Measurements from ENCODE around the gene CEBPB. TPM values are rescaled to one million over a fixed set of nuclear protein-coding genes. Genes with fewer than 3 reads are reported as not detected.

CEBPB gene
- total RNA-seq, 2 donors from 2014 or later = 47.7 to 104 TPM

- Histone ChIP-seq H3K4me3 (no peak overlapping the region), H3K27ac (no peak overlapping the region), H3K36me3 (replicated peaks in 1 of 2; ENCODE audit: insufficient read depth in 1 of 2, low read depth in 2 of 2) (no peaks in the 10 kb centered on the region), H3K4me1 (peaks cover 14% of the 10 kb centered on the region), H3K9me3 (no peaks in the 10 kb centered on the region), H3K27me3 (no peaks in the 10 kb centered on the region)
- ATAC-seq = peak; percentile 28
- intact Hi-C loops (cut with DNase I) = loop anchor here (5.0 kb wide), 2 partner anchors 276 to 391 kb away; no protein-coding TSS in a partner anchor
- WGBS, 2 donors = 12 to 13% methylated on average over 16 of the region's 16 CpGs
- peak; percentile 94 to 99 (median 96) for DNase-seq
- TF ChIP-seq CTCF (IDR thresholded peaks at IDR 0.05) (peak; percentile 93 to 98 (median 97)), POLR2A (IDR thresholded peaks at IDR 0.05) (no peak)
Observed at GRCh38 chr20:50186151-50186885, 4.3 kb upstream of the CEBPB start.

- H3K4me3 ChIP-seq = no peak overlapping the region
- ATAC-seq (no peak), DNase-seq (no peak)
- peaks cover 14% of the 10 kb centered on the region for H3K4me1 ChIP-seq
- TF ChIP-seq CTCF (IDR thresholded peaks at IDR 0.05) (no peak), POLR2A (IDR thresholded peaks at IDR 0.05) (no peak)
- 63 to 64% methylated on average over 8 of the region's 8 CpGs for WGBS, 2 donors
- no peaks in the 10 kb centered on the region for H3K27me3 ChIP-seq
- intact Hi-C loops (cut with DNase I) = loop anchor here (5.0 kb wide), 2 partner anchors 275 to 390 kb away; no protein-coding TSS in a partner anchor
- H3K27ac ChIP-seq = peak overlapping the region in 1 of 4 donors; percentile 8
- H3K9me3 ChIP-seq = no peaks in the 10 kb centered on the region
- H3K36me3 ChIP-seq (replicated peaks in 1 of 2; ENCODE audit: insufficient read depth in 1 of 2, low read depth in 2 of 2) = no peaks in the 10 kb centered on the region
Observed at GRCh38 chr20:50186987-50187402, 3.6 kb upstream of the CEBPB start.

DNA sequence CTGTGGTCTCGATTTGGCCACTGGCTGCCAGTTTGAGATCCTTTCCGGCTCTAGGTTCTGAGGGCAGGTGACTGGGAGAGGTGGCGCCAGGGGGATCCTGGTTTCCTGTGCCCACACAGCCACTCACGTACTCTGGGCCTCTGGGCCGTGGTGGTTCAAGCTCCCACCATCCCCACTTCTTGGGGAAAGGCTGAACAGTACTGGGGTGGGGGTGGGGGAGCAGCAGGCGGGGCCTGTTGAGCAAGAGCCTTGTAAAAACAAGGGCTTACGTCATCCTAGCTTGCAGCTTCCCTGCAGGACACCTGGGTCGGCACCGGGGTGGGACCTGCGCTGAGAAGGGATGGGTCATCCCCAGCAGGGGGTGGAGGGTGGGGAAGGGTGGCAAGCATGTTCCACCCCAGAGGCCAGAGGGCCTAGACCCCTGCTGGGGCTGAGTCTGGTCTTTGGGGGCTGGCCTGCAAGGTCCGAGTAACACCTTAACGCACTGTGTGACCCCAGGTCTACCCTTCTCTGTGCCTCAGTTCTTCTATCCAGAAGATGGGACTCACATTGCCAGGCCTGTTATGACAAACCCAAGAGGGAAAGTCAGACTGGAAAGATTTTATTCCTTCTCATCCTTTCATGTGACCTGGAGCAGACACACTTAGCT lies 3.1 kb upstream of the CEBPB start:
- Histone ChIP-seq H3K36me3 (replicated peaks in 1 of 2; ENCODE audit: insufficient read depth in 1 of 2, low read depth in 2 of 2) (no peaks in the 10 kb centered on the region), H3K4me3 (no peak overlapping the region), H3K27me3 (no peaks in the 10 kb centered on the region), H3K9me3 (no peaks in the 10 kb centered on the region), H3K27ac (peak overlapping the region in 1 of 4 donors; percentile 8), H3K4me1 (peaks cover 14% of the 10 kb centered on the region)
- 71 to 78% methylated on average over 5 to 12 of the region's 12 CpGs for WGBS, 2 donors
- no peak for ATAC-seq
- peak in 2 of 4 donors; percentile 32 to 60 for DNase-seq
- intact Hi-C loops (cut with DNase I) = loop anchor here (5.0 kb wide), 2 partner anchors 275 to 390 kb away; no protein-coding TSS in a partner anchor
- TF ChIP-seq CTCF (IDR thresholded peaks at IDR 0.05) (no peak), POLR2A (IDR thresholded peaks at IDR 0.05) (no peak)

DNA sequence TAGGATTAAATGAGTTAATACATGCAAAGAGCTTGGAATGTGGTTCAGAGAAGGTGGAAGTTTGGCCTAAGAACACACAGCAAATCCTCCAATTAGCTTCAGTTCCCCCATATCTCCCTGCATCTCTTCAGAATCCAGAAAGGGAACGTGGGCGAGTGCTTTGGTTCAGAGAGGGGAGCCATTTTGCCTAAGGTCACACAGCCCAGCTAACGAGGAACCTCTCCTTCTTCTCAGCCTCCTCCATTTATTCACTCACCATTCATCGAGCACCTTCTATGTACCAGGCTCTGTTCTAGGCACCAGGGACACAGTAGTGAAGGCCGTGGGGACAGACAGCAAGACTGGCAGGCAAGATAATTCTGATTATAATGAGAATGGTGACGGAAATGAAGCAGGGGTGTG lies 2.3 kb upstream of the CEBPB start:
- 87 to 94% methylated on average over 6 of the region's 6 CpGs for WGBS, 2 donors
- Histone ChIP-seq H3K27ac (no peak overlapping the region), H3K36me3 (replicated peaks in 1 of 2; ENCODE audit: insufficient read depth in 1 of 2, low read depth in 2 of 2) (no peaks in the 10 kb centered on the region)

More for the DNA sequence above, 2.3 kb upstream of the CEBPB start:
- intact Hi-C loops (cut with DNase I) = loop anchor here (5.0 kb wide), 2 partner anchors 274 to 389 kb away; no protein-coding TSS in a partner anchor
- no peaks in the 10 kb centered on the region for H3K9me3 ChIP-seq
- no peak for DNase-seq
- TF ChIP-seq POLR2A (IDR thresholded peaks at IDR 0.05) = no peak
- TF ChIP-seq CTCF (IDR thresholded peaks at IDR 0.05) = no peak
- ATAC-seq = no peak
- H3K4me3 ChIP-seq = no peak overlapping the region
- no peaks in the 10 kb centered on the region for H3K27me3 ChIP-seq
- peaks cover 22% of the 10 kb centered on the region for H3K4me1 ChIP-seq

Measured in body of pancreas (tissue), 4 donors.